Heart right ventricle (tissue), 16 donors: Measurements from ENCODE around the gene BICDL2. TPM values are rescaled to one million over a fixed set of nuclear protein-coding genes. Genes with fewer than 3 reads are reported as not detected.

Experiments used
- ATAC-seq, 8 donors: fragments of 200-7000 bp; cut with Tn5 transposase; one replicate each; pipeline ENCODE4 v1.9.1; 2020; ENCODE audit warnings: mild to moderate bottlenecking in 8 of 8, moderate library complexity in 8 of 8, moderate number of reproducible peaks in 1 of 8
- DNase-seq, 2 donors: peaks; one replicate each; pipeline ENCODE4 v3.0.0-alpha.2; 2020
- H3K27ac ChIP-seq, 10 donors: fragments of 200-600 bp; sonication (generic) in 2 of 10; one replicate each; pipeline versions ENCODE4 v1.5.0 to v1.8.0; 2020 to 2022; ENCODE audit warnings: mild to moderate bottlenecking in 3 of 10
- H3K27me3 ChIP-seq, 7 donors: fragments of 200-600 bp; one replicate each; pipeline ENCODE4 v1.8.0; 2021 to 2022; ENCODE audit warnings: mild to moderate bottlenecking in 2 of 7
- H3K36me3 ChIP-seq, 9 donors: fragments of 200-600 bp; sonication (generic) in 1 of 9; one replicate each; pipeline versions ENCODE4 v1.5.0 to v1.8.0; 2020 to 2022; ENCODE audit warnings: mild to moderate bottlenecking in 2 of 9
- H3K4me1 ChIP-seq, 9 donors: fragments of 200-600 bp; sonication (generic) in 1 of 9; one replicate each; pipeline versions ENCODE4 v1.5.0 to v1.8.0; 2020 to 2022; ENCODE audit warnings: mild to moderate bottlenecking in 4 of 9
- H3K4me3 ChIP-seq, 10 donors: fragments of 200-600 bp; sonication (generic) in 2 of 10; one replicate each; pipeline versions ENCODE4 v1.5.0 to v1.8.0; 2020 to 2022; ENCODE audit warnings: mild to moderate bottlenecking in 7 of 10, moderate library complexity in 2 of 10
- H3K9me3 ChIP-seq, 11 donors: fragments of 200-600 bp in 10 of 11; sonication (generic) in 2 of 11; one replicate each; pipeline versions ENCODE4 v1.5.0 to v1.8.0; 2013 to 2022; ENCODE audit warnings: mild to moderate bottlenecking in 2 of 11, control low read depth in 1 of 11, moderate library complexity in 1 of 11
- CTCF ChIP-seq, 9 donors: fragments of 200-600 bp; sonication (generic) in 2 of 9; IDR thresholded peaks; one replicate each; pipeline versions ENCODE4 v1.5.0 to v1.8.0; 2021 to 2022; ENCODE audit warnings: antibody characterized with exemption in 9 of 9, mild to moderate bottlenecking in 5 of 9, moderate library complexity in 1 of 9
- whole genome bisulfite sequencing, 2 donors: extraction: QIAGEN DNeasy Blood & Tissue Kit; methylation state at CpG; one replicate each; pipeline ENCODE4 v1.1.7; 2013; ENCODE audit warnings: inconsistent platforms in 1 of 2; 5-methylcytosine and 5-hydroxymethylcytosine counted together
- intact Hi-C, 10 donors: fragments of 100-400 bp; cut with DNase I; formaldehyde crosslinking; loops; one replicate each; pipeline versions ENCODE4 v1.11.1 to v1.14.2; 2022
- polyA plus RNA-seq, 2 donors: library from polyadenylated mRNA; stranded (reverse); fragments of 200-250 nt; gene quantifications; one replicate each; pipeline ENCODE4 v1.2.3, GENCODE V29; 2013
- total RNA-seq, 10 donors: library from RNA; stranded (reverse); fragmentation: NEBNext Ultra II Directional in 3 of 10; extraction: Animal tissue kit (Norgen Biotek cat#: 25700) in 3 of 10; gene quantifications; one replicate each; pipeline versions ENCODE4 v1.2.1 to v1.2.4, GENCODE V29; 2021 to 2023
- donor health status: Arrhythmogenic right ventricular cardiomyopathy.
- donor health status: ischemic (EF 13 %, LVEDD 7.1; RV severe dilation, severe dysfunction).
- donor health status: healthy with polysubstance abuse.
- donor health status: DM: no; HTN: yes; CAD: no.
- donor health status: DM: no; HTN: no; CAD: no.
- donor health status: ischemic (EF 25% LVEDD 6.9; RV normal size, moderate dysfunction).
- donor health status: ischemic (EF 25% LVEDD 5.7; RV mildly dilated, moderate dysfunction).
- donor health status: healthy.
- donor health status: DM: yes; HTN: yes; CAD: no.
- donor health status: Ischemic cardiomyopathy.
- donor health status: ischemic (EF 35%, LVEDD 5.7; RV mildly dilated, moderate dysfunction).
- donor health status: nonischemic (EF 11% LVEDD 7.7; RV severe dilation, severe dysfunction).
- donor health status: DM: yes; HTN: yes; CAD: no.
- donor health status: PGD.
- donor health status: ischemic (EF 29% LVEDD 5.4; RV normal size, mild dysfunction).
- donor health status: nonischemic (EF 23%, LVEDD 6.1; RV moderate dilation, normal function).

Gene BICDL2
- total and polyA plus RNA-seq, 12 donors, result 0.04 TPM; not detected in 11

DNA sequence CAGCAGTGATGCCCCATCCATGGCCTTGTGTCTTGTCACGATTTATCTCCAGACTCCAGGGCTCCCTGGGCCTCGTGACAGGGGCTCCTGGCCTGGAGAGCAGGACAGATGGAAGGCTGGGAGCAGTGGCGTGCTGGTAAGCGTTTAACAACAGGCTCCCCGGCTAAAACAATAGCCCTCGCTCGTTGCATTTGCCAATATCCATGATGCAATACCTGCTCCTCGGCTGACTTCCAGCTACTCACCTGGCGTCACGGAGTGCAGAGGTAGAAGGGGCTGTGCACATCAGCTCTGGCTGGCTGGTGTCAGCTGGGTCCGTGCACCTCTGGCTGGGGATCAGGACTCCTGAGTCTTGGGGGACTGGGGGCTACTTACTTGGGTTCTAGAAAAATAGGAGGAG lies 1.5 kb upstream of the BICDL2 start:
- no peak for TF ChIP-seq CTCF (IDR thresholded peaks at IDR 0.05)
- ATAC-seq (no peak), DNase-seq (no peak)
- Histone ChIP-seq H3K4me3 (no peak overlapping the region), H3K4me1 (peaks cover 0 to 16% (median 7%) of the 10 kb centered on the region in 9 donors), H3K27ac (no peak overlapping the region), H3K27me3 (peaks cover 16 to 99% (median 94%) of the 10 kb centered on the region in 7 donors), H3K36me3 (no peaks in the 10 kb centered on the region), H3K9me3 (no peaks in the 10 kb centered on the region)
- intact Hi-C loops, result loop anchor here in 1 of 10 donors (5.0 kb wide), 1 partner anchor 1434 kb away; the partner anchor contains the start of gene NMRAL1
- WGBS, 2 donors, result 38 to 51% methylated on average over 11 of the region's 11 CpGs

GRCh38 chr16:3035972-3036725 lies 595 bp downstream of the BICDL2 start:
- no peak for DNase-seq
- ATAC-seq, result peak in 2 of 8 donors; percentile 4 to 14
- Histone ChIP-seq H3K9me3 (no peaks in the 10 kb centered on the region), H3K27me3 (peaks cover 16 to 98% (median 93%) of the 10 kb centered on the region in 7 donors), H3K4me1 (peaks cover 0 to 16% (median 7%) of the 10 kb centered on the region in 9 donors), H3K4me3 (peak overlapping the region in 2 of 10 donors; percentile 14), H3K27ac (no peak overlapping the region), H3K36me3 (no peaks in the 10 kb centered on the region)
- TF ChIP-seq CTCF (IDR thresholded peaks at IDR 0.05), result no peak
- WGBS, 2 donors, result 2 to 3% methylated on average over 34 to 40 of the region's 40 CpGs
- intact Hi-C loops, result loop anchor here in 1 of 10 donors (5.0 kb wide), 1 partner anchor 1436 kb away; the partner anchor contains the start of gene NMRAL1

DNA sequence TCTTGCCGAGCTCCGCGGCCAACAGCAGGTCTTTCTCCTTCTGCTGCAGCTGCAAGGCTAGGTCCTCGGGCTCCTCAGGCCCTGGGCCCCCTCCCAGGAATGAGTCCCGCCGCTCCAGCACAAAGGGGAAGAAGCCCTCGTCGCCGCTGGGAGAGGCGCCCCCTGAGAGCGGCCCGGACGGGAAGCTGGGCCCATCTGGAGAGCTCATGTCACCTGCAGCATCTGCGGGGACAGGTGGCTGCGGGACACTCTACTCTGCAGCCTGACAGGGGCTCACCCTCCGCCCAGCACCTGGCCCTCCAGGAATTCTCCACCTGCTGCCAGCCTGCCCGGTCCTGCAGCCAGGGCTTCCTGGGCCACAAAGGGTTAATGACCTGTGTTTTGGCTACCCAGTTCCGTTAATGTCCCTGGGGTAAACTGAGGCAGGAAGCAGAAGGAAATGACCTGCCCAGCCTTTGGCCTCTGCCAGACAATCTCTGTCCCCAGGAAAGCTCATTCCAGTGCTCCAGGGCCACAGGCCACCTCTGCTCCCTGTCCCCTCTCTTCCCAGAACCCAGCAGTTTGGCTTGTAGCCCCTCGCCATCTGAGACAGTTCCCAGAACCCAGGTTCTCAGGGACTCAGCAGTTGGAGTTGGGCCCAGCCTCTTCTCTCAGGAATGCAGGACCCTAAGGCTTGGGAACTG lies 1.3 kb downstream of the BICDL2 start:
- Histone ChIP-seq H3K36me3 (no peaks in the 10 kb centered on the region), H3K4me1 (peaks cover 0 to 16% (median 7%) of the 10 kb centered on the region in 9 donors), H3K4me3 (no peak overlapping the region), H3K27ac (no peak overlapping the region), H3K9me3 (no peaks in the 10 kb centered on the region), H3K27me3 (peaks cover 21 to 98% (median 93%) of the 10 kb centered on the region in 7 donors)
- intact Hi-C loops, result loop anchor here in 1 of 10 donors (5.0 kb wide), 1 partner anchor 1437 kb away; the partner anchor contains the start of gene NMRAL1
- no peak for TF ChIP-seq CTCF (IDR thresholded peaks at IDR 0.05)
- ATAC-seq (no peak), DNase-seq (no peak)
- WGBS, 2 donors, result 39 to 44% methylated on average over 18 to 19 of the region's 19 CpGs

- H3K4me1 ChIP-seq, result peaks cover 6 to 38% (median 20%) of the 10 kb centered on the region in 9 donors
- intact Hi-C loops, result no loop called here
- ATAC-seq, result no peak
- peaks cover 0 to 3% (median 0%) of the 10 kb centered on the region in 9 donors for H3K36me3 ChIP-seq
- H3K27ac ChIP-seq, result no peak overlapping the region
- peaks cover 21 to 91% (median 84%) of the 10 kb centered on the region in 7 donors for H3K27me3 ChIP-seq
- DNase-seq, result no peak
- H3K9me3 ChIP-seq, result no peaks in the 10 kb centered on the region
- 39 to 44% methylated on average over 7 of the region's 7 CpGs for WGBS, 2 donors
- TF ChIP-seq CTCF (IDR thresholded peaks at IDR 0.05), result no peak
- H3K4me3 ChIP-seq, result no peak overlapping the region
Measured at GRCh38 chr16:3032624-3033023, 4.1 kb downstream of the BICDL2 start.
